CD4-positive, alpha-beta T cell treated with Interleukin-2 at 100 ng/mL for 4 hours (primary cell): ENCODE data around the gene BTG4.

Experiments used
- DNase-seq: peaks from one replicate; pipeline ENCODE4 v3.0.0-alpha.2; 2020; ENCODE audit warnings: low spot score

Gene BTG4

GRCh38 chr11:111455291-111456085, 56.7 kb downstream of the BTG4 start:
- no peak for DNase-seq

DNA sequence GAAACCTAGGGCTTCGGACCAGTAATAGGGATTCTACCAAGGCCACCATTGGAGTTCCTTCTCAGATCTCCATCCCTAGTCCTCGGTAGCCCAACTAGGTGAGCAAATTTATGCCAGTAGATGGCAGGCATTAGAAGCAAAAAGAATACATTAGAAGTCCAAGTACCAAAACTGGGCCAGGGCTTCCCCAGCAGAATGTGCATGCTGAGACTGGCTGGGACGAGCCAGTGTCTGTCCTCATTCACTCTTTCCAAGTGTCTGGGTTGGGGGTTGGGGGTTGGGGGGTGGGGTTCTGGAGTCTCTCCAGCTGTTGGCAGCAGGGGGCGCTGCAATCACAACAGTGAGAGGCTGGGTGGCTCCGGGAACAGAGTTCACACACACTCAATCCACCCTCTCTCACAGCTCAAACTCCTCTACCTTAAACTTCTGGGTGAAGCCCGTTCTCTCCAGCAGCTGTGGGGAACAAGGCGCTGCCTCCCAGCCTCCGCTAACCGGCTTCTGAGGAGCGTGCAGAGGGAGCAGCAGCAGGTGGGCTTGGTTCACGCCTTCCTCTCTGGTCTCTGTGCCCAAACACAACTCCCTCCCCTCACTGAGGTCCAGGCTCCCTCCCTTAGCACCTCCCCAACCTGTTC, 57.5 kb downstream of the BTG4 start:
- no peak for DNase-seq

GRCh38 chr11:111452817-111453552, 59.2 kb downstream of the BTG4 start:
- no peak for DNase-seq

DNA sequence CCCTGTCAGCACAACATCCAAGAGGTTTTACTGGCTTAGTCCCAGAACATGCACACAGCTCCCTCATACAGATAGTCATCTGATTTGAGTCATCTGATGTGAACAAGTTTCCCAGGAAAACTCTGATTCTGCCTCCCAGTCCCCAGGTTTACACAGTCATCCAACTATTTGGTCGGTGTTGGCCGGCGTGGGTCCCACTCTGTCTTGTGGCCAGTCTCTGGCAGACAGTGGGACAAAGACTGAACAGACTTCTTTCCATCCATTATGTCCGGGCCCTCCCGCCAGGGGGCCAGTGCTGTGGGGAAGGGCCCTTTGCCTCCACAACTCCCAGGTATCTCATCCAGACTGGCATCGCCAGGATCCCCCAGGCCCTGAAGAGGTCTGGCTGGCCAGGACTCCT, 60.0 kb downstream of the BTG4 start:
- DNase-seq: no peak

DNA sequence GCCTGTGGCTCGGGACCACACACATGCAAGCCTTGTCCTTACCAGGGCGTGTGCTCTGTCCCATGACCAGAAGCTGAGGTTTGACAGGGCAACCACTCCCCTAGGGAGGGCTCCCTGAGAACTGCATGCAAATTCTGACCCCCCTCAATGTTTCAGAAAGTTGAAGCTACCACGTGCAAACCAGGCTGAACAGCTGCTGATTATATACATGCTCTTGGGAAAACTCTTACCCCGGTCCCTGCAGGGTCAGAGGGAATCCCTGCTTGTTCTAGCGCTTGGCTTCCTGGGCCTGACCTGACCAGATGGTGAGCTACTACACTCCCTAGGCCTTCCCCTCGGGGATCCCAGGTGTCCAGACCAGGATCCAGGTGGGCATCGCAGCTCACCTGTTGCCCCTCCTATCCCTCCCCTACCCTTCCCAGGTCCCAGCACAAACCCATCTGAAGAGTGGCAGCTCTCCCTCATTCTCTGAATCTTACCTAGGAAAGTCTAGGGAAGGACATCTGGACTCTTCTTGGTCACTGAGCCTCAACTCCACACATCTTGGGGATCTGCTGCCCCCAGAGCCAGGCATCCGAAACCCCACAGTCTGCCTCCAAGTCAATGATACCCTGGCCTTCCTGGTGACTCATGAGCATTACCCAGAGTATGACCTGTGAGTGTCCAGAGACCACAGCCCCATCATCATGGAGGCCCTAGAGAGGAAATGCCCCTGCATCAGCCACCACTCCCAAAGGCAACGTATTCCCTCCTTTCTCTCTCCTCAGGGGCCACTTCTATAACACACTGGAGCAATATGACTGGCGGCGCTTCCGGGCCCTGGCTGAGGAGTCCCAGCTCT, 61.5 kb downstream of the BTG4 start:
- DNase-seq: no peak

DNA sequence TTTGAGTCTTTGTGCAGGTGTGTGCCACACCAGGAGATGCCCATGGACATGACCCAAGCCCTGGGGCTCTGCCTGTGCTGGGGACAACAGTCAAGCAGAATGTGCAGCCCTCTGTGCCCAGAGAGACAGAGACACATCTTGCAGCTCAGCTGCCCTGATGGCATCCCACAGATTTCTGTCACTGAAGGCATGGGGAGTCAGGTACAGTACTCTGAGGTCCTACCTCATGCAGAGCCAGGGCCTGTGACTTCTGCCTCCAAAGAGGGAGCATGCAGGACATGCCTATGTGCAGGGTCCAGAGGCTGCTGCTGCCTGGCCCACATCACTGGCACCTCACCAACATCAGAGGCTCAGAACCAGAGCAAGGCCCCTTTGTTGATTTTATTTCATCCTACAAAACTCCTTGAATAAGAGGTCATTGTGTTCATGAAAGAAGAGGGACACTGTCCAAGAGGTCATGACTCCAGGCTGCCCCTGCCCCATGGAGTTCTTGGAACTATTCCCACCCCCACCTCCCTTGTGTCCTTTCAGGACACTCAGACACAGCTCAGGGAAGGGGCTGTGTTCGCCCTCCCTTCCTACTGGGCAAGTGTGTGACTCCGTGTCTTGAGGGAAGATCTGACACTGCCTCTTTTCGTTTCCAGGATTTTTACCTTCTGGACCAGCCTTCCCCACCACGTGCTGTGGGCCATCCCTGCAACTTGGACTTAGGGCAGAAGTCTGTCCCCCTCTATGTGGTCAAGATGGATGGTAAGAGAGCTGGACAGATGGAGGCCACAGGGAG, 62.3 kb downstream of the BTG4 start:
- no peak for DNase-seq

- no peak for DNase-seq
Measured at GRCh38 chr11:111448831-111449557, 63.2 kb downstream of the BTG4 start.

- no peak for DNase-seq
Measured at GRCh38 chr11:111448414-111448813, 63.8 kb downstream of the BTG4 start.

DNA sequence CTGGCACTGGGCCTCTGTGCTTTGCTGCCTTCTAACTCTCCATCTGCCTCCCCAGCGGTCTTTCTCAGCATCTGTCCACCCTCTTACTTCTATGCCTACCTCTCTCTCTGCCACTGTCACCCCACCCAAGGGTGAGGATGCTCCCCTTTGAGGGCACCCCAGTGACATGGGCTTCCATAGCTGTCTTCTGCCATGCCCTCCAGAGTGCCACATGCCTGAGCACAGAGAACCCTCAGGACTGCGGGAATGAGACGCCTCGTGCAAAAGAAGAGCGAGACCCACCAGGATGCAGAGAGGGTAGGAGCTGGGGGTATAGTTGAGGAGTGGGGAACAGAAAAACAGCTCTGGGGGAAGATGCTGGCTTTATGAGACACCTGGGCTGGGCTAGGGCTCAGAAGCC, 64.3 kb downstream of the BTG4 start:
- no peak for DNase-seq

DNA sequence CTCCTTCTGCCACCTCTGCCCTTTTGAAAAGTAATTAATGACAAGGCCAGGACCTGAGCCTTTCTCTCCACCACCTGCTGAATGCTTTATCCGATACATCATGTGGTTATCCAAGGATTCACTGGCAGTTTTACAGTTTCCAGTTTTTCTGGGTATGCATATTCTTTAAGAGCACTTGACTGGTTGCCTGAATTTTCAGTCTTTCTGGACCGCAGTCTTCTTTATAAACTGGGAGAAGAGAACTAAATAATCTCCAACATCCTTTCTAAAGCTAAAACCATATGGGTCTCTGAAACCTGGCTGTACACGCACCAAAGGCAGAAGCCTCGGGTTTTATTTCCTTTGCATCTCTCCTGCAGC, 65.1 kb downstream of the BTG4 start:
- no peak for DNase-seq

DNA sequence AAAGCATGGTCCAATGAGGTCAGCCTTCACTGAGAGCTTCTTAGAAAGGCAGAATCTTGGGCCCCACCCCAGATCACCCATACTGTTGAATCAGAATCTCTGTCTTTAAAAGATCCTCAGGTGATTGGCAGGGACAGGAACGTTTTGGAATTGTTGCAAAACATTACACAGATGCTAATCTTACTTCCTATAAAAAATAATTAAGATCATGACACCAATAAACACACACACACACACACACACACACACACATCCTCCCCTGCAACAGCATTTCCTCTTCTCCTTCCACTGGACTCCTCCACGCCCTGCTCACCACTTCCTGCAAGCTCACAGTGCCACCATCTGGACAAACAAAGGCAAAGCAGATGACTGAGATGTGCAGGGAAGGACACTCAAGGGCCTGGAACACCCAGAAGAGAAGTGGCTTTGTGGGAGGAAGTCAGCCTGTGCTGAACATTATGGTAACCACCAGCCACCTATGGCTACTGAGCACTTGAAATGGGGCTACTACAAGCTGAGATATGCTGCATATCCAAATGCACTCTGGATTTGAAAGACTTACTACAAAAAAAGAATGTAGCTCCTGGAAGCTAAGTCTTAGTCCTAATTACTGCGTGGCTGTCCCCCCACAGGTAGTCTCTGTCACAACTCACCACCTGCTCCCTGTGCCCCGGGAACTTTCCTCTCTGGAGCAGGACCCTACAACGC, 65.6 kb downstream of the BTG4 start:
- DNase-seq: peak; percentile 85

DNA sequence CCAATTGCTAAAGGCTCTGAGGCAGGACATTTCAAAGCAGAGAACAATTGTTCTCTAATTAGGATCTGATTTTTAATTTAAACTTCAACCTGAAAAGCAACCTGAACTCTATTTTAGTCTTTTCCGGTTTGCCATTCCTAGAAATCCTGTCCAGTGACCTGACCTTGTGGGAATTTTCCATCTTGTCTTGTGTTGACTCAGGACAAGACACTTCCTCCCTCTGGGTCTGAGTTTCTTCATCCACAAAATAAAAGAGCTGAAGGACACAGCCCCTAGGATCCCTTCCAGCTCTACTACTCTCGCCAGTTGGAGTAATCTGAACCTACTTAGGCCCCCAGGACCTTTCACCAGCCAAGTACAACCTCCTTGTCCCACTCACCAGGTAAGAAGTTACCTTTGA, 66.6 kb downstream of the BTG4 start:
- DNase-seq: no peak
